DND-41 (cell line): ENCODE measurements around the gene ERCC1.

ENCODE experiments used
- ATAC-seq: fragments of 200-7000 bp; cut with Tn5 transposase; 3 replicates; pipeline ENCODE4 v1.9.1; 2021; ENCODE audit warnings: low read depth; ENCODE audit not compliant: insufficient read depth
- DNase-seq: peaks from one replicate; pipeline ENCODE4 v3.0.0-alpha.2; 2020
- H2AFZ ChIP-seq: 2 replicates; pipeline ENCODE4 v1.6.0; 2012; ENCODE audit warnings: low read depth, low read length
- H3K27ac ChIP-seq: 2 replicates; pipeline ENCODE4 v1.5.1; 2012; ENCODE audit warnings: low read length, inconsistent platforms
- H3K27me3 ChIP-seq: fragments of 200-600 bp; sonication (generic); 2 replicates; pipeline ENCODE4 v1.6.0; 2012; ENCODE audit warnings: low read length, mild to moderate bottlenecking, inconsistent platforms; ENCODE audit not compliant: insufficient read depth, poor library complexity
- H3K36me3 ChIP-seq: 2 replicates; pipeline ENCODE4 v1.5.1; 2012; ENCODE audit warnings: low read length, inconsistent platforms; ENCODE audit not compliant: insufficient read depth
- H3K4me1 ChIP-seq: 2 replicates; pipeline ENCODE4 v1.5.1; 2012; ENCODE audit warnings: mild to moderate bottlenecking, low read length; ENCODE audit not compliant: insufficient read depth
- H3K4me2 ChIP-seq: 2 replicates; pipeline ENCODE4 v1.6.0; 2012; ENCODE audit warnings: mild to moderate bottlenecking, moderate library complexity, low read length, inconsistent platforms; ENCODE audit not compliant: insufficient read depth
- H3K4me3 ChIP-seq, 2 experiments: fragments of 200-600 bp in 1 of 2; shearing (Covaris generic) in 1 of 2; 2 replicates each; pipeline ENCODE4 v1.5.1; 2012 to 2016; ENCODE audit warnings: inconsistent platforms in 2 of 2, low read length in 2 of 2, mild to moderate bottlenecking in 2 of 2, low read depth in 1 of 2, moderate library complexity in 1 of 2
- H3K79me2 ChIP-seq: 2 replicates; pipeline ENCODE4 v1.6.0; 2012; ENCODE audit warnings: low read length, inconsistent platforms; ENCODE audit not compliant: insufficient read depth
- H3K9ac ChIP-seq: 2 replicates; pipeline ENCODE4 v1.6.0; 2012; ENCODE audit warnings: low read depth, mild to moderate bottlenecking, inconsistent platforms, low read length, moderate library complexity
- H3K9me3 ChIP-seq: 2 replicates; pipeline ENCODE4 v1.5.1; 2012; ENCODE audit warnings: low read length, moderate library complexity, mild to moderate bottlenecking, inconsistent platforms; ENCODE audit not compliant: insufficient read depth, severe bottlenecking
- H4K20me1 ChIP-seq: 2 replicates; pipeline ENCODE4 v1.6.0; 2012; ENCODE audit warnings: low read length; ENCODE audit not compliant: insufficient read depth
- EZH2 ChIP-seq: IDR thresholded peaks from 3 replicates; pipeline ENCODE4 v1.6.1; 2012; ENCODE audit warnings: borderline replicate concordance, low read depth, mild to moderate bottlenecking, moderate library complexity, low read length, inconsistent platforms; ENCODE audit not compliant: severe bottlenecking
- TF ChIP-seq, protein P1 (sequence below): IDR thresholded peaks from 2 replicates; pipeline ENCODE4 v1.5.1; 2012; ENCODE audit warnings: borderline replicate concordance, low read length, moderate library complexity, mild to moderate bottlenecking; ENCODE audit not compliant: poor library complexity, severe bottlenecking; ENCODE audit errors: extremely low read depth

ERCC1 gene

DNA sequence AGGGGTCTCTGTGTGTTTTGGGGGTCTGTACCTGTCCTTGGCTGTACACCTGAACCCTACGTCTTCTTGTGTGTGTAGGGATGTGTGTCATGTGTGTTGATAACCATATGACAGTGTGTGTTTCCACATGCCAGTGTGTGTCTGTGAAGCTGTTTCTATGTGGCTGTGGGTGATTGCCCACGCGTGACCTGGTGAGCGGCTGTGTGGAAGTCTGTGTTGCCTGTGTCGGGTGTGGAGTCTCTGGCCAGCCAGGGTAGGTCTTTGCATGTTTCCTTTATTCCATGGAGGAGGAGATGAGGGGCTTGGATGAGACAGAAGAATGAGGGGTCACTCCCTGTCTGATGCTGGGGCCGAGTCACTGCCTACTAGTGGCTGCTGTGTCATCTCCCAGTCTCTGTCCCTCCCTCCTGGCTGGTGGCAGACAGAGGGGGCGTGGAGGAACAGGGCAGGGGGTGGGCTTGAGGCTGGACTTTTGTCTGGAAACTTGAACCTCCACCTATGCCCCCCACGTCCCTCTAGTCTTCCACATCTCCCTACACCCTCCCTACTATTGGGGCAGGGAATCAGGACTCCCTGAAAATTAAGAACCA lies 41.2 kb upstream of the ERCC1 start:
- ATAC-seq (no peak), DNase-seq (no peak)
- Histone ChIP-seq H3K4me2 (no peak overlapping the region), H3K9me3 (no peaks in the 10 kb centered on the region), H3K79me2 (no peaks in the 10 kb centered on the region), H4K20me1 (peaks cover 14% of the 10 kb centered on the region), H3K9ac (no peak overlapping the region), H3K4me1 (peaks cover 31% of the 10 kb centered on the region), H2AFZ (no peak overlapping the region), H3K4me3 (no peak overlapping the region), H3K27ac (no peak overlapping the region), H3K27me3 (peaks cover 5% of the 10 kb centered on the region), H3K36me3 (no peaks in the 10 kb centered on the region)
- TF ChIP-seq EZH2: no peak
- TF ChIP-seq, protein P1, sequence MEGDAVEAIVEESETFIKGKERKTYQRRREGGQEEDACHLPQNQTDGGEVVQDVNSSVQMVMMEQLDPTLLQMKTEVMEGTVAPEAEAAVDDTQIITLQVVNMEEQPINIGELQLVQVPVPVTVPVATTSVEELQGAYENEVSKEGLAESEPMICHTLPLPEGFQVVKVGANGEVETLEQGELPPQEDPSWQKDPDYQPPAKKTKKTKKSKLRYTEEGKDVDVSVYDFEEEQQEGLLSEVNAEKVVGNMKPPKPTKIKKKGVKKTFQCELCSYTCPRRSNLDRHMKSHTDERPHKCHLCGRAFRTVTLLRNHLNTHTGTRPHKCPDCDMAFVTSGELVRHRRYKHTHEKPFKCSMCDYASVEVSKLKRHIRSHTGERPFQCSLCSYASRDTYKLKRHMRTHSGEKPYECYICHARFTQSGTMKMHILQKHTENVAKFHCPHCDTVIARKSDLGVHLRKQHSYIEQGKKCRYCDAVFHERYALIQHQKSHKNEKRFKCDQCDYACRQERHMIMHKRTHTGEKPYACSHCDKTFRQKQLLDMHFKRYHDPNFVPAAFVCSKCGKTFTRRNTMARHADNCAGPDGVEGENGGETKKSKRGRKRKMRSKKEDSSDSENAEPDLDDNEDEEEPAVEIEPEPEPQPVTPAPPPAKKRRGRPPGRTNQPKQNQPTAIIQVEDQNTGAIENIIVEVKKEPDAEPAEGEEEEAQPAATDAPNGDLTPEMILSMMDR: no peak

DNA sequence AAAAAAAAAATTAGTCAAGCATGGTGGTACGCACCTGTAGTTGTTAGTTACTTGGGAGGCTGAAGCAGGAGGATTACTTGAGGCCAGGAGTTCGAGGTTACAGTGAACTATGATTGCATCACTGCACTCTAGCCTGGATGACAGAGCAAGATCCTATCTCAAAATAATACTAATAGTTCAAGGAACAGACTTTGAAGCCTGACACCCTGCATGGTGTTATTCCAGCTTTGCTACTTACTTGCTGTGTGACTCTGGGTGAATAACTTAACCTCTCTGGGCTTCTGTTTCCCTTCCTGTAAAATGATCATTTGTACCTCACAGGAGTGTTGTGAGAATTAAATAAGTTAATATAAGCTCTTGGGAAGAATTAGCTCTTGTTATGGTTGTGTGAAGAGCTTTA lies 40.6 kb upstream of the ERCC1 start:
- Histone ChIP-seq H3K4me1 (peaks cover 24% of the 10 kb centered on the region), H3K4me2 (no peak overlapping the region), H3K27me3 (peaks cover 5% of the 10 kb centered on the region), H3K27ac (no peak overlapping the region), H3K4me3 (no peak overlapping the region), H4K20me1 (peaks cover 14% of the 10 kb centered on the region), H3K9ac (no peak overlapping the region), H3K9me3 (no peaks in the 10 kb centered on the region), H3K36me3 (no peaks in the 10 kb centered on the region), H2AFZ (no peak overlapping the region), H3K79me2 (no peaks in the 10 kb centered on the region)
- no peak for ATAC-seq
- TF ChIP-seq EZH2: no peak
- TF ChIP-seq, protein P1: no peak
- DNase-seq: no peak

DNA sequence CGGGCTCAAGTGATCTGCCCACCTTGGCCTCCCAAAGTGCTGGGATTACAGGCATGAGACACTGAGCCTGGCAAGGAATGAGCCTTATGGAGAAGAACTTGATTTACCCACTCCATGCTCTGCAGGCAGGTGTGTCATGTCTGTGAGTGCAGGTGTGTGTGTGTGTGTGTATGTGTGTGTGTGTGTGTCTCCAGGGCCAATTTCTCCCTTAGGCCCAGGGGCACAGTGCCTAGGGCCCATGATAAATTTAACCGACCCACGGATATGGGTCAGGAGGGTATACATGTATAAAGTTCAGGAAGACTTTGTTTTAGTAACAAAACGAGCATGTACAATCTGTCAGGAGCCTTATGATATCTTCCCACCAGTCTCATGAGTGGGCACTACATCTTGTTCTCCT lies 39.5 kb upstream of the ERCC1 start:
- ATAC-seq (no peak), DNase-seq (no peak)
- no peak overlapping the region for H2AFZ ChIP-seq
- TF ChIP-seq, protein P1: no peak
- no peak for TF ChIP-seq EZH2
- H3K27ac ChIP-seq: no peak overlapping the region
- H3K9me3 ChIP-seq: no peaks in the 10 kb centered on the region
- H3K27me3 ChIP-seq: peaks cover 3% of the 10 kb centered on the region
- peaks cover 14% of the 10 kb centered on the region for H3K4me1 ChIP-seq
- H3K36me3 ChIP-seq: no peaks in the 10 kb centered on the region
- H3K4me2 ChIP-seq: no peak overlapping the region
- no peaks in the 10 kb centered on the region for H3K79me2 ChIP-seq
- H3K9ac ChIP-seq: no peak overlapping the region
- peaks cover 9% of the 10 kb centered on the region for H4K20me1 ChIP-seq
- H3K4me3 ChIP-seq: no peak overlapping the region
